Endodermal cell (in vitro differentiated cells): Measurements from ENCODE around the gene GRM7. TPM values are rescaled to one million over a fixed set of nuclear protein-coding genes. Genes with fewer than 3 reads are reported as not detected.

ENCODE experiments used
- DNase-seq: peaks from one replicate; pipeline ENCODE4 v3.0.0-alpha.2; 2017
- H3K27ac ChIP-seq: 2 replicates; pipeline ENCODE4 v1.5.1; 2013; ENCODE audit warnings: mild to moderate bottlenecking, low read depth, low read length, moderate library complexity
- H3K27me3 ChIP-seq: 2 replicates; pipeline ENCODE4 v1.6.1; 2013; ENCODE audit warnings: mild to moderate bottlenecking, low read length, moderate library complexity; ENCODE audit not compliant: insufficient read depth, control insufficient read depth, poor library complexity, severe bottlenecking
- H3K36me3 ChIP-seq: 2 replicates; pipeline ENCODE4 v1.7.0; 2013; ENCODE audit warnings: mild to moderate bottlenecking, low read length, moderate library complexity; ENCODE audit not compliant: control insufficient read depth, insufficient read depth
- H3K4me1 ChIP-seq: one replicate; pipeline ENCODE4 v1.7.0; 2013; ENCODE audit warnings: low read length; ENCODE audit not compliant: control insufficient read depth, insufficient read depth
- H3K4me3 ChIP-seq: 2 replicates; pipeline ENCODE4 v1.5.1; 2013; ENCODE audit warnings: mild to moderate bottlenecking, low read length, moderate library complexity
- H3K9ac ChIP-seq: 2 replicates; pipeline ENCODE4 v1.6.1; 2013; ENCODE audit warnings: mild to moderate bottlenecking, low read length, moderate library complexity; ENCODE audit not compliant: poor library complexity, severe bottlenecking; ENCODE audit errors: extremely low read depth
- H3K9me3 ChIP-seq: 2 replicates; pipeline ENCODE4 v1.6.1; 2013; ENCODE audit warnings: mild to moderate bottlenecking, low read length, moderate library complexity; ENCODE audit not compliant: control insufficient read depth
- H3K27ac Mint-ChIP-seq: 2 replicates; pipeline ENCODE4 v1.8.0; 2020; ENCODE audit warnings: mixed read lengths
- H3K27me3 Mint-ChIP-seq: 2 replicates; pipeline ENCODE4 v1.8.0; 2021; ENCODE audit warnings: mild to moderate bottlenecking, mixed read lengths; ENCODE audit not compliant: insufficient read depth
- H3K36me3 Mint-ChIP-seq: 2 replicates; pipeline ENCODE4 v1.8.0; 2020; ENCODE audit warnings: low read depth, mixed read lengths
- H3K4me1 Mint-ChIP-seq: 2 replicates; pipeline ENCODE4 v1.8.0; 2020; ENCODE audit warnings: mixed read lengths
- H3K4me3 Mint-ChIP-seq: 2 replicates; pipeline ENCODE4 v1.8.0; 2020; ENCODE audit warnings: mild to moderate bottlenecking, moderate library complexity, mixed read lengths
- H3K9me3 Mint-ChIP-seq: 2 replicates; pipeline ENCODE4 v1.8.0; 2020; ENCODE audit warnings: mild to moderate bottlenecking, mixed read lengths
- WGBS, 2 experiments: methylation state at CpG; one replicate each; pipeline versions ENCODE4 v1.1.5 to v1.1.7; 2013; ENCODE audit warnings: missing lambda C conversion rate in 2 of 2, mixed read lengths in 1 of 2; ENCODE audit not compliant: insufficient coverage in 1 of 2, insufficient read length in 1 of 2; 5-methylcytosine and 5-hydroxymethylcytosine counted together
- total RNA-seq, 2 donors: library from RNA; stranded (reverse); fragmentation: NEBNext Ultra II Directional in 1 of 2; extraction: Animal tissue kit (Norgen Biotek cat#: 25700) in 1 of 2; gene quantifications; 2 replicates in 1 of 2; 3 replicates in 1 of 2; pipeline ENCODE4 v1.2.1, GENCODE V29; 2021
- TF ChIP-seq, protein P1 (sequence below): fragments of 200-600 bp; sonication (generic); conservative IDR thresholded peaks from 2 replicates; pipeline ENCODE4 v1.5.0; 2021; ENCODE audit warnings: antibody characterized with exemption, mild to moderate bottlenecking

Gene GRM7
- total RNA-seq, 2 donors from 2014 or later = 0.11 to 0.73 TPM

DNA sequence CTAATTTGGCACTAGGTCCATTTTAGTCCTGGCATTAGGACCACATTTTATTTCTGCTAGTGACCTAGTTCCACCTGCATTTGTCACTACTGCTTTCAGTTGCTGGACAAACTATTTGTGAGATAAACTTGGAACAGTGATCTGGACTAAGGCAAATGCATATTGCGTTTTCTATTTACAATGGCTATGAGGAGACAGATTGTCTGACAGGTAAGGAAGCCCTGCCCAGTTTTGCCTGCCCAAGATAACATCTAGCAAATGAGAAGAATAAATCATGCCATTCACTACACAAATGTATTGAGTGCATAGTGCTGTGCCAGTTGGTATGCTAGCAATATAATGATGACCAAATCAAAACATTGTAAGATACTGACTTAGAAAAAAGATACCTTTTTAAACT lies 245.7 kb downstream of the GRM7 start:
- TF ChIP-seq, protein P1, sequence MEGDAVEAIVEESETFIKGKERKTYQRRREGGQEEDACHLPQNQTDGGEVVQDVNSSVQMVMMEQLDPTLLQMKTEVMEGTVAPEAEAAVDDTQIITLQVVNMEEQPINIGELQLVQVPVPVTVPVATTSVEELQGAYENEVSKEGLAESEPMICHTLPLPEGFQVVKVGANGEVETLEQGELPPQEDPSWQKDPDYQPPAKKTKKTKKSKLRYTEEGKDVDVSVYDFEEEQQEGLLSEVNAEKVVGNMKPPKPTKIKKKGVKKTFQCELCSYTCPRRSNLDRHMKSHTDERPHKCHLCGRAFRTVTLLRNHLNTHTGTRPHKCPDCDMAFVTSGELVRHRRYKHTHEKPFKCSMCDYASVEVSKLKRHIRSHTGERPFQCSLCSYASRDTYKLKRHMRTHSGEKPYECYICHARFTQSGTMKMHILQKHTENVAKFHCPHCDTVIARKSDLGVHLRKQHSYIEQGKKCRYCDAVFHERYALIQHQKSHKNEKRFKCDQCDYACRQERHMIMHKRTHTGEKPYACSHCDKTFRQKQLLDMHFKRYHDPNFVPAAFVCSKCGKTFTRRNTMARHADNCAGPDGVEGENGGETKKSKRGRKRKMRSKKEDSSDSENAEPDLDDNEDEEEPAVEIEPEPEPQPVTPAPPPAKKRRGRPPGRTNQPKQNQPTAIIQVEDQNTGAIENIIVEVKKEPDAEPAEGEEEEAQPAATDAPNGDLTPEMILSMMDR = no peak
- Mint-ChIP-seq H3K27ac (no peak overlapping the region), H3K9me3 (peaks cover 6% of the 10 kb centered on the region), H3K36me3 (no peaks in the 10 kb centered on the region), H3K4me1 (no peaks in the 10 kb centered on the region), H3K27me3 (no peaks in the 10 kb centered on the region), H3K4me3 (no peak overlapping the region)
- WGBS, 2 experiments = 88 to 100% methylated on average over 1 of the region's 1 CpG
- Histone ChIP-seq H3K27me3 (no peaks in the 10 kb centered on the region), H3K27ac (no peak overlapping the region), H3K9ac (no peak overlapping the region), H3K9me3 (no peaks in the 10 kb centered on the region), H3K4me3 (no peak overlapping the region), H3K4me1 (no peaks in the 10 kb centered on the region), H3K36me3 (no peaks in the 10 kb centered on the region)
- no peak for DNase-seq

DNA sequence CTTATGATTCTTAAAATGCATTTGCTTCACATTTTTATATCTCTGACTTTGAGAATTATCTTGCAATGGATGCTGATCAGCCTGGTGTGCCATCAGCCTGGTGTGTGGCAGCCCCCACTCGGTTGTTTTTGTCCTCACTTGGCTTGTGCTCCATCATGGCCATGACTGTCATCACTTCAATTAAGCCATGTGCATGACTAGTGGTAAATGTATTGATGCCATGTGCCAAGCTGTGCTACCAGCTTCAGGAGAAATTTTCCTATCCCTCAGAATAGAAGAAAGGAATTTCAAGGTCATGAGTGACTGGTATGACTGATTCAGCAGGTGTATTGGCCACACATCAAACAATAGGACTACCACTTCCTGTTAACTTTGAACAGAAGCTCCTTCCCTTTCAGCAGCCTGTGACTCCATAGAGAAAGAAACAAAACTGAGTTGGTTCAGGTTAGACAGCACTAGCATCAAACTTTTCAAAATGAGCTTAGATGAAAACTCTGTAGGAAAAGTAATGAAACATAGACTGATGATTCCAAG lies 251.7 kb downstream of the GRM7 start:
- no peak overlapping the region for H3K27ac ChIP-seq
- H3K36me3 Mint-ChIP-seq = no peaks in the 10 kb centered on the region
- WGBS, 2 experiments = 68 to 100% methylated on average over 1 of the region's 1 CpG
- H3K4me3 Mint-ChIP-seq = no peak overlapping the region
- H3K27me3 ChIP-seq = no peaks in the 10 kb centered on the region
- H3K9me3 Mint-ChIP-seq = no peaks in the 10 kb centered on the region
- no peaks in the 10 kb centered on the region for H3K4me1 Mint-ChIP-seq
- H3K27ac Mint-ChIP-seq = no peak overlapping the region
- no peaks in the 10 kb centered on the region for H3K4me1 ChIP-seq
- DNase-seq = no peak
- H3K4me3 ChIP-seq = no peak overlapping the region
- no peaks in the 10 kb centered on the region for H3K36me3 ChIP-seq
- H3K9ac ChIP-seq = no peak overlapping the region
- no peaks in the 10 kb centered on the region for H3K27me3 Mint-ChIP-seq
- TF ChIP-seq, protein P1 = no peak
- H3K9me3 ChIP-seq = no peaks in the 10 kb centered on the region

DNA sequence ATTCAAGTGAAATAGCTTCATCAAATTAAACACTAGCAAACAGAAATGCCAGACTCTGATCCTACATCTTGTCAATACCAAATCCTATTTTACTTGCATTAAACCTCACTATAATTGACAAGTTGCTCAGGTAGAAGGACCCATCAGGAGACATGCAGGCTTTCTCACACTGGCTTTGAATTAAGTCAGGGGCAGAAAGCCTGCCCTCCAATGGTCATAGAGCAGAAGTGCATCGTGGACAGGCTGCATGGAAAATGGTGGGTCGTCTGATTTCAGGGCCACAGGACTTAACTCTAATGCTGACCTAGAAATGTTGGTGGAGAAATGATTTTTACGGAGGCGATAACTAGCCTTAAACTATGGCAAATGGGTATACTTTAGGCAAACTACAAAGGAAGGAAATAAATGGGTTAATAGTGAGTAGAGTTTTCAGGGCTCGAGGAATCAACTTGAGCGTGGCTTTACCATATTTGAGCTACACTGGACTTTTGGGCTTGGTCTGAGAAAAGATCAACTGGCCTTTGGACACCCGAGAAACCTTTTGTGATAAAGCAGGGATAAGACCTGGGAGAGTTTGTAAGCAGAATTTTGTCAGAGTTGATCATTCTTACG lies 283.9 kb downstream of the GRM7 start:
- Histone ChIP-seq H3K9ac (no peak overlapping the region), H3K27me3 (no peaks in the 10 kb centered on the region), H3K4me3 (no peak overlapping the region), H3K36me3 (no peaks in the 10 kb centered on the region), H3K4me1 (peaks cover 6% of the 10 kb centered on the region), H3K9me3 (no peaks in the 10 kb centered on the region), H3K27ac (no peak overlapping the region)
- no peak overlapping the region for H3K4me3 Mint-ChIP-seq
- WGBS, 2 experiments = 71% methylated on average over 7 to 8 of the region's 8 CpGs
- TF ChIP-seq, protein P1 = peak; percentile 95
- H3K27ac Mint-ChIP-seq = no peak overlapping the region
- H3K9me3 Mint-ChIP-seq = no peaks in the 10 kb centered on the region
- no peaks in the 10 kb centered on the region for H3K36me3 Mint-ChIP-seq
- no peaks in the 10 kb centered on the region for H3K27me3 Mint-ChIP-seq
- peaks cover 5% of the 10 kb centered on the region for H3K4me1 Mint-ChIP-seq
- peak; percentile 74 for DNase-seq
